ENCODE results near the gene CHRND. TPM values are rescaled to one million over a fixed set of nuclear protein-coding genes. Genes with fewer than 3 reads are reported as not detected.

Gene CHRND
- 273 and 339 TPM in 2 replicates for total RNA-seq
- polyA plus RNA-seq (2012) = 64.1 TPM

- DNase-seq (ENCODE audit: low read depth) = peak; percentile 97
These were observed at the start of gene CHRND for GRCh38 chr2:232525791-232526371. Gene CHRND (plus strand): TSS chr2:232526160. CDS start chr2:232526216, 56 bp downstream.

- DNase-seq (ENCODE audit: low read depth) = no peak
These were observed 49.2 kb upstream of the CHRND start for GRCh38 chr2:232476791-232477190.

DNA sequence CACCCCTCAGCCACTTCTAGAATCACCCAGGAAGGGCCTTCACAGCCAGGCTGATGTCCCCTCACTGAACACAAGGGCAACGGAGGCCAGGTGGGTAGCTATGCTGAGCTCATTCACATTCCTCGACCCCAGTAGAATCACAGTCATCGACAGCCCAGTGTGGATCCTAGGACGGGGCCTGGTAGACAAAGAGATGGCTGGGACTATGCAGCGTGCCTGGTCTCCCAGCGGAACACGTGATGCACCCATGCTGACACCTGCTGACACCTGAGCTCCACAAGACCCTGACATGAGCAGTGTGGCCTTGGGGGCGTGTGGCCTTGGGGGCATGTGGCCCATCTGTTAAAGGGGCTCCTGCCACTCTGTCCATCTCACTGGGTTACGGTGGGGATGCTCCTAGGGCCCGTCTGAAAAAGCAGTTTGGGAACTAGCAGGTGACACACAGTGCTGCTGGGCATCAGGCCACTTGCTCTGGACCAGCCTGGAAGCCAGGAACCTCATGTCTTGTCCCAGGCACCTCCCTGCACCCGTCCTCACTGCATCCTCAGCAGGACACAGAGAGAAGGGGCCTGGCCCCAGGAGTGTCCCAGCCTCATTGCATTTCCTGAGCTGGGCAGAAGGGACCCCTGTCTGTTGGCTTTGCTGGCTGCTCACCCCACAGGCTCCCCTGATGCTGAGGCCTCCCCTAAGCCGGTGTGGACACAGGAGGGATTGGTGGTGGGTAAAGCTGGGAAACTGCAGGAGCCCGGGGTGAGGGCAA is 48.0 kb upstream of the CHRND start:
- DNase-seq (ENCODE audit: low read depth) = no peak

DNA sequence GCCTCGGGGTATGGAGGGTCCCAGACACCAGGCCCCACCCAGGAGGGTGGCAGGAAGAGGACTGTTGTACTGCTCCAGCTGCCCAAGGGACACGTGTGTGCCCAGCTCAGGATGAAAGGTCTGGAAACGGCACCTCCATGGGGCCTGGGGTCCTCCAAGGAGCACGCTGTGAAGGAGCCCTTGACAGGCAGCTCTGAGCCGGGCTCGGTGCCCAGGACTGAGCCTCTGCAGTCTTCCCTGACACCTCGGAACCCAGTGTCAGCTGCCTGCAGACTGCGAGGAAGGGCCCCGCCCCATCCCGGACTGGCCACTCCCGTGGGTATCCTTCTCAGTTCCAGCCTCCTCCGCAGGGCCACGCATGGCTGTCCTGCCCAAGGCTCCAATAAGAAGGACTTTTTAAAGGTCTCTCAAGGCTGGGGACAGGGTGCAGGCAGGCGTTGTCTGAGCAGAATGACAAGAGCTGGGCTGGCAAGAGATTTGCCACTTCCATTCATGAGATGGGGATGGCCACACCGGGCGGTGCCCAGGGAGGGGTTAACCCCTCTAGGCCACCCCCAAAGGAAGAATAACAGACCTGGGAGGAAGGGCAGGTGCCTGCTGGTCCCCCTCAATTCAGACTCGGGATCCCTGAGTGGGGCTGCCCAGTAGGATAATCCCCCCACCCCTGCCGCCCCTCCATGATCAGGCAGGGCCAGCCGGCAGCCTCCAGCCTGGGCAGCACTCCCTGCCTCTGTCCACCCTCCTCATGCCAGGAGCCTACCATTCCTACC is 47.2 kb upstream of the CHRND start:
- DNase-seq (ENCODE audit: low read depth) = no peak

DNA sequence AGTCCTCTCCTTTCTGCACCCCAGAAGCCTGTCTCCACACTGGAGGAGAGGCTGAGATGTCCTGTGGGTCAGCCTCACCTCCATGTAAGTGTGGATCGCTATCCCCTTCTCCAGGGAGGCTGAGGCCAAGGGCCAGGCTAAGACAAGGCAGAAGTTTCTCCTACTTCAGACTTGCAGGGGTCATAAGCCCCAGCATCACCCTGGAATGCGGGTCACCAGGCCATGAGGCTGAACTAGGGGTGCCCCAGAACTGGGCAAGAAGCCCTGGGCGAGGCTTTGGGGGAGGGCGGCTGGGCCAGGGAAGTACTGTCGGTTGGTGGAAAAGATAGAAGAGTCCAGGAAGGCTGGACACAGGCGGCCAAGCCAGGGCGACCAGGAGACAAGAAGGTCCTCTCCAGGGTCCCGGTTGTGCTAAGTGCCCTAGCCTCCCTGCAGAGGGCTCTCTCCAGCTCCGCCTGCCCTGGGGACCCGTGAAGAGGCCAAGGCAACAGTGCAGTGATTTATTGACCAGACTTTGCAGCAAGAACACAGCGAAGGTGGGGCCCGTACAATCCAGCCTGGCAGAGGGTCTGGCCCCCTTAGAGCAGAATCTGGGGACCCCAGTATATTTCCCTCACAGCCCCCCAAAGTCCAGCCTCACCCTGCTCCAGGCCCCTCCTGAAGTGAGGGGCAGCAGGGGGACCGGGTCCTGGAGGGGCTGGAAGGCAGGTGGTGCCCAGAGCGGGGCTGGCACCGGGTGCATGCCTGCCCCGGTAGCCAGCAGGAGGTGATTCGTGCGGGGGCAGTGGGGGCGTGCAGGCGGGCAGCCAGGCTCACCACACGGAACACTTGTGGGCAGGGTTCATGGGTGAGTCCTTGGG is 46.4 kb upstream of the CHRND start:
- DNase-seq (ENCODE audit: low read depth) = no peak

DNA sequence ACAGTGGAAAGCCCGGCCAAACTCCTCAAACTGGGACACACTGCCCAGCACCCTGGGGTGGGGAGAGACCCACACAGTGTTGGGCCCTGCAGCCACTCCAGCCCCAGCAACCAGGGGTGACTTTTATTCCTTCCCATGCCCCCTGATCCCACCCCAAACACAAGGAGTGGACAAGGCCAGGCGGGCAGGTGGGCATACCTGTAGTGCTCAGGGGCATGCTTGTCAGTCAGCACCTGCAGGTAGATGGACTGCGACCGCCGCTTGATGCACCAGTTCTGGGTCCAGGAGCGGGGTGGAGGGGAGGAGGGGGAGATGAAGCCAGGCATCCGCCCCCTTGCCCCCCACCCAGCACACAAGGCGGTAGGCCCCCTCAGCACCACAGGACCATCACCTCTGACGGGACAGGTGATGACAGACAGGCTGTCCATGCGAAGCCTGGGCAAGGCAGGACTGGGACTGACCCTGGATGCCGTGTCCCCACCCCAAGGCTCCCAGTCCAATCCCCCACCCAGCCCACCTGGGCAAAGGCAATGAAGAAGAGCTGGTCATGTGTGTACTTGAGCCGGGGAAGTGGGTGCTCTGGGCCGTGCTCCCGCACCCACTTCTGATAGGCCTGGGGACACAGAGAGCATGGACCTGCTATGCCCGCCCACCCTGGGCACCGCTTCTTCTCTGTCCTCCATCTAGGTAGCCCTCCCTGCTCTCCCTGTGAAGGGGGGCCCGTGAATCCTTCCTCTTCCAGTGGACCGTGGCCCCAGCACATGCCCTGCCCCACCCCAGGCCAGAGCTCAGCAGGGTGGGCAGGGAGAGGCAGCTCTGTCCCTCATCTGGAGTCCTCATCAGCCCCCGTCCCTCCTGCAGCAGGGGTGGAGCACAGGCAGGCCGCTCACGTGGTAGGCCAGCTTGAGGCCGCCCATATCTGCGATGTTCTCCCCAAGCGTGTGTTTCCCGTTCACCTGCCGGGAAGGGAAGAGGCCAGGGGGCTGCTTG is 45.5 kb upstream of the CHRND start:
- no peak for DNase-seq (ENCODE audit: low read depth)

GRCh38 chr2:232481322-232482140 is 44.4 kb upstream of the CHRND start:
- no peak for DNase-seq (ENCODE audit: low read depth)

DNA sequence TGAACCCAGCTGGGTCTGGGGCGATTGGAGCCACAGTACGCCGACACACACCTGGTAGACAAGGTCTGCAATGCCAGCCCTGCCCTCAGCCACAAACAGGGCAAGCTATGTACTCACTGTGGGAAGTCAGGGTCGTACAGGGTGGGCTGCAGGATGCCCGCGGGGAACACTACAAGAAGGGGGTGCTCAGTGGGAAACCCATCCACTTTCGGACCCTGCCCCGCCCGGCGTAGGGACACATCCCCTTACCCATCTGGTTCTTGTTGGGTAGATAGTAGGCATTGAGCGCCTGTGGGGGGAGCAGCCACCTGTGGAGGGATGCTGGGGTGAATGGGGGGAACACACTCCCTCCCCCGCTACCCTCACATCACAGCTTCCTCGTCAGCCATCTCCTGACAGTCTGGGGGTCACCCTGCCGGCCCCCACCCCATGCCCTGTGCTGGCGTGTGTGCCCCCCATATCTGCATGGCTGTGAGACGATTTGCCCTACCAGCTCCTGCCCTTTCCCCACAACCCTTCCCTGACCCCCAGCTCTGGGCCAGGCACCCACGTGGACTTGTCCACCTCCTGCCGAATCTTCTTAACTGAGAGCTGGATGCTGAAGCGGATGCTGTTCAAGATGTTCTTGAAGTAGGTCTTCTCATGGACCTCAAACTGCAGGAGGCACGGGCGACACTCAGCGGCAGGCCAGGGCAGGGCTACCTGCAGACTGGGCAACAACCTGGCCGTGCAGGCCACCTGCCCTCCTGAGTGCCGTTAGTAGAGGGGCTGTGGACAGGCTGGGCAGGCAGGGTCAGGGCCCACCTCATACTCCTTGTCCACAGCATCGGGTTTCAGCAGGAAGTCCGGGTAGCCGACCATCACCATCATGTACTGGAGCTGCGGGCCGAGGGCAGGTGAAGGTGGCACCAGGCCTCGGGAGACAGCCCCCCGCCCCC is 43.4 kb upstream of the CHRND start:
- DNase-seq (ENCODE audit: low read depth) = no peak

GRCh38 chr2:232483311-232483922 is 42.5 kb upstream of the CHRND start:
- DNase-seq (ENCODE audit: low read depth) = no peak

GRCh38 chr2:232483923-232484627 is 41.9 kb upstream of the CHRND start:
- no peak for DNase-seq (ENCODE audit: low read depth)

- DNase-seq (ENCODE audit: low read depth) = no peak
These were observed 41.2 kb upstream of the CHRND start for GRCh38 chr2:232484628-232485347.

- DNase-seq (ENCODE audit: low read depth) = no peak
These were observed 40.6 kb upstream of the CHRND start for GRCh38 chr2:232485348-232485756.

DNA sequence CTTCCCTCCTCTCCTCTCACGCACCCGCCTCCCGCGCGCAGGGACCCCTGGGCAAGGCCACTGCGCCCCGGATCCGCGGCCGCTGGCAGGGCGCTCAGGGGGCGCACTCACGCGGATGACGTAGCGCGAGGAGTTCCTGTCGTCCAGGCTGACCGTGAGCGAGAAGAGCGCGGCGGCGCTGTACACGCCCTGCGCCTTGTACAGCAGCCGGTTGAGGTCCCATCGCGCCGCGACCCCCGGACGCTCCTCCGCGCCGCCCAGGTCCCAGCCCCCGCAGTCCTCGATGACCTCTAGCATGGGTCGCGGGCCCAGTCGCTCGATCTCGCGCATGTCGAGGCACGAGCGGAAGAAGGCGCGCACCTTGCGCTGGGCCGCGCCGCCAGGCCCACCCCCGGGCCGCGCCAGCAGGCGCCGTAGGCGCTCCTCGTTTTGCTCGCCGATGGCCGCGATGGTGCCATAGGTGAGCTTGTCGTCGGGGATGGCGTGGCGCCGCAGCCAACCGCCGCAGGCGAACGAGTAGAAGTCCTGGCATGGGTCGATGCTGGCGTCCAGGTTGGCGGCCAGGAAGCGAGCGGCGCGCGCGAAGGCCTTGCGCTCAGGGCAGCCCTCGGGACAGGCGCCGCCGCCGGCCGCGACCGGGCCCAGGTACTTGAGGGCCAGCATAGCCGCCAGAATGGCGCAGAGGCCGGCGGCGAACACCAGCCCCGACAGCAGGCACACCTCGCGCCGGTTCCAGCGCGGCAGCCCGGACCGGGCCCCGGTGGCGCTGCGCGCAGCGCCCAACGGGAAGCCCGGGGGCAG is 40.0 kb upstream of the CHRND start:
- DNase-seq (ENCODE audit: low read depth) = no peak

GRCh38 chr2:232486558-232487384 is 39.2 kb upstream of the CHRND start:
- DNase-seq (ENCODE audit: low read depth) = no peak
